ENCODE results near the gene NPHP4. TPM values are rescaled to one million over a fixed set of nuclear protein-coding genes. Genes with fewer than 3 reads are reported as not detected.

NPHP4 gene
- total RNA-seq, 1 experiment from 2014 or later: 16.8 TPM

DNA sequence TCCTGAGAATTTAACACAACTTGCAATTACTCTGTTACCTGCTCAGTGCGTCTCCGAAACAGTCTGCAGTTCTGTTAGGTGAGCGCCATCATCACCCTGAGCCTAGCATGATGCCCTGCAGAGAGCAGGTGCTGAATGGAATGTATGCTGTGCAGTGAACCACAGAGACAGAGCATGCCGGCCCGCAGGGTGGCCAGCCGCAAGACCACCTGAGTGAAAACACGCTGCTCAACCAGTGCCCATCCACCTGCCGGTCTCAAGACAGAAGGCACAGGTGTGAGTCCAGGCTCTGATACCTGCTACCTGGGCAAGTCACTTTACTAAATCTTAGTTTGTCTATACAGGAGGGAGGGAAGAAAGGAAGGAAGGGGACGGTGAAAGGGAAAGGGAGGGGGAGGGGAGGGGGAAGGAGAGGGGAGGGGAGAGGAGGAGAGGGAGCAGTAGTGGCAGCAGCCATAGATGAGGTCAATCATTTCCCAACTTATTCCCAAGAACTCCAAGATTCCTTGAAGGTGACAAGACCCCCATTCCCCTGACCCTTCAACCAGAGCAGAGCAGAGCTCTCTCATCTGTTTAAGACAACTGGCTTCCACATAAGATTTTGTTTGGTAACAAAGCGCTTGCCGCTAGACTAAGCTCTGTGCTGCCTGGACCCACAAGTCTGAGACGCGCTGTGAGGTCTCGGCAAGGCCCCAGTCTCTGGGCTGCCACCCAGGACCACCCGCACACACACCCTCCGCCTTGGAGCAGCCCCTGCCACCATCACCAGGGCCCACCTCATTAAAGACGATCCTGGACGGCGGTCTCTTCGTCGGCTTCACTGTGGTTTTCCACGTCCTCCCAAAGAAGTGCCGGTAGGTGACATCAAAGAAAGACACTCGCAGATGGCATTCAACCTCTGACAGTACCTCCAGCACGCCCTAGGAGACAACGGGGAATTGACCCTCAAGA is 14.5 kb downstream of the NPHP4 start:
- Mint-ChIP-seq H3K27me3 (ENCODE audit: low read depth) (no peaks in the 10 kb centered on the region), H3K4me1 (peaks cover 15% of the 10 kb centered on the region), H3K36me3 (peaks cover 17% of the 10 kb centered on the region), H3K4me3 (no peak overlapping the region), H3K27ac (0 out of 2 replicates have a peak overlapping the region, but pooled peaks have one; percentile 70), H3K9me3 (0 out of 2 replicates have a peak, but pooled peaks cover 3% of the 10 kb centered on the region)
- ATAC-seq (no peak), DNase-seq (ENCODE audit: low spot score) (peak; percentile 7)
- TF ChIP-seq, protein P1, sequence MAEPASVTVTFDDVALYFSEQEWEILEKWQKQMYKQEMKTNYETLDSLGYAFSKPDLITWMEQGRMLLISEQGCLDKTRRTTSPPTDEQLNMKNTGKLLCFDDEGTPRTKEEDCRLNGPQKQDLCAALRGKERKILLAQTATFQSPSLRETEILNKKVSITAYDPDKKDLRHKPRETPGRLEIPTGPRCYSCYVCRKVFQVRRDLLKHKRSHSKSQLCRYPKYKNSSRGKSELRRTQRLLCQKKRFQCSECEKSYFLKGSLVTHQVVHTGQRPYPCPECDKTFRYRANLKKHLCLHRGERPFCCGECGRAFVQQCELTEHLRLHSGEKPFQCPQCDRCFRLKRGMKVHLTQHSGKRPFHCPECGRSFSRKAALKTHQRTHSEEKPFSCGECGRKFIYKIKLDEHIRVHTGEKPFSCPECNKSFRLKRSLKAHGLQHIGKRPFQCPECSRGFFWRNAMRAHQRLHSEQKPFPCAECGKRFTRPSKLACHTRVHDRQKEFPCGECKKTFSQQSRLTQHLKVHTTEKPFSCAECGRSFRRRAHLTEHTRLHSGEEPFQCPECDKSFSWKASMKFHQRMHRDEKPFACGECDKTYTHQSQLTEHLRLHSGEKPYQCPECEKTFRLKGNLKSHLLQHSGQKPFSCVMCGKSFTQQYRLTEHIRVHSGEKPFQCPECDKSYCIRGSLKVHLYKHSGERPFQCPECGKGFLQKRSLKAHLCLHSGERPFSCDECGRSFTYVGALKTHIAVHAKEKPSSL (CRISPR knock-in tag; conservative IDR thresholded peaks at IDR 0.05): no peak
- TF ChIP-seq NR1H2 (CRISPR knock-in tag; IDR thresholded peaks at IDR 0.05) (no peak), ZNF219 (CRISPR knock-in tag; IDR thresholded peaks at IDR 0.05; ENCODE audit: borderline replicate concordance) (no peak), ELF4 (CRISPR knock-in tag; IDR thresholded peaks at IDR 0.05; ENCODE audit: low read depth) (no peak), CREM (CRISPR knock-in tag; IDR thresholded peaks at IDR 0.05) (no peak), OVOL2 (CRISPR knock-in tag; IDR thresholded peaks at IDR 0.05; ENCODE audit: borderline replicate concordance) (no peak), MLX (CRISPR knock-in tag; IDR thresholded peaks at IDR 0.05) (no peak), TCF7 (CRISPR knock-in tag; IDR thresholded peaks at IDR 0.05; ENCODE audit: low read depth) (no peak), NR3C1 (CRISPR knock-in tag; conservative IDR thresholded peaks at IDR 0.05; ENCODE audit: low read depth) (no peak), FOXP1 (CRISPR knock-in tag; IDR thresholded peaks at IDR 0.05; ENCODE audit: borderline replicate concordance) (no peak), ZNF263 (CRISPR knock-in tag; IDR thresholded peaks at IDR 0.05; ENCODE audit: low read depth) (no peak), ZNF416 (CRISPR knock-in tag; IDR thresholded peaks at IDR 0.05) (no peak), KAT7 (CRISPR knock-in tag; IDR thresholded peaks at IDR 0.05; ENCODE audit: borderline replicate concordance) (no peak)
- TF ChIP-seq, protein P2, sequence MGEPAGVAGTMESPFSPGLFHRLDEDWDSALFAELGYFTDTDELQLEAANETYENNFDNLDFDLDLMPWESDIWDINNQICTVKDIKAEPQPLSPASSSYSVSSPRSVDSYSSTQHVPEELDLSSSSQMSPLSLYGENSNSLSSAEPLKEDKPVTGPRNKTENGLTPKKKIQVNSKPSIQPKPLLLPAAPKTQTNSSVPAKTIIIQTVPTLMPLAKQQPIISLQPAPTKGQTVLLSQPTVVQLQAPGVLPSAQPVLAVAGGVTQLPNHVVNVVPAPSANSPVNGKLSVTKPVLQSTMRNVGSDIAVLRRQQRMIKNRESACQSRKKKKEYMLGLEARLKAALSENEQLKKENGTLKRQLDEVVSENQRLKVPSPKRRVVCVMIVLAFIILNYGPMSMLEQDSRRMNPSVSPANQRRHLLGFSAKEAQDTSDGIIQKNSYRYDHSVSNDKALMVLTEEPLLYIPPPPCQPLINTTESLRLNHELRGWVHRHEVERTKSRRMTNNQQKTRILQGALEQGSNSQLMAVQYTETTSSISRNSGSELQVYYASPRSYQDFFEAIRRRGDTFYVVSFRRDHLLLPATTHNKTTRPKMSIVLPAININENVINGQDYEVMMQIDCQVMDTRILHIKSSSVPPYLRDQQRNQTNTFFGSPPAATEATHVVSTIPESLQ (CRISPR knock-in tag; IDR thresholded peaks at IDR 0.05): no peak
- TF ChIP-seq, protein P3, sequence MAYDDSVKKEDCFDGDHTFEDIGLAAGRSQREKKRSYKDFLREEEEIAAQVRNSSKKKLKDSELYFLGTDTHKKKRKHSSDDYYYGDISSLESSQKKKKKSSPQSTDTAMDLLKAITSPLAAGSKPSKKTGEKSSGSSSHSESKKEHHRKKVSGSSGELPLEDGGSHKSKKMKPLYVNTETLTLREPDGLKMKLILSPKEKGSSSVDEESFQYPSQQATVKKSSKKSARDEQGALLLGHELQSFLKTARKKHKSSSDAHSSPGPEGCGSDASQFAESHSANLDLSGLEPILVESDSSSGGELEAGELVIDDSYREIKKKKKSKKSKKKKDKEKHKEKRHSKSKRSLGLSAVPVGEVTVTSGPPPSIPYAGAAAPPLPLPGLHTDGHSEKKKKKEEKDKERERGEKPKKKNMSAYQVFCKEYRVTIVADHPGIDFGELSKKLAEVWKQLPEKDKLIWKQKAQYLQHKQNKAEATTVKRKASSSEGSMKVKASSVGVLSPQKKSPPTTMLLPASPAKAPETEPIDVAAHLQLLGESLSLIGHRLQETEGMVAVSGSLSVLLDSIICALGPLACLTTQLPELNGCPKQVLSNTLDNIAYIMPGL (CRISPR knock-in tag; IDR thresholded peaks at IDR 0.05): no peak
- CTCF ChIA-PET: interaction anchor here (3.9 kb wide), 1 partner anchor 232 kb away, joined by 19 read pairs; no protein-coding TSS in a partner anchor
- POLR2A ChIA-PET: no interaction called here

DNA sequence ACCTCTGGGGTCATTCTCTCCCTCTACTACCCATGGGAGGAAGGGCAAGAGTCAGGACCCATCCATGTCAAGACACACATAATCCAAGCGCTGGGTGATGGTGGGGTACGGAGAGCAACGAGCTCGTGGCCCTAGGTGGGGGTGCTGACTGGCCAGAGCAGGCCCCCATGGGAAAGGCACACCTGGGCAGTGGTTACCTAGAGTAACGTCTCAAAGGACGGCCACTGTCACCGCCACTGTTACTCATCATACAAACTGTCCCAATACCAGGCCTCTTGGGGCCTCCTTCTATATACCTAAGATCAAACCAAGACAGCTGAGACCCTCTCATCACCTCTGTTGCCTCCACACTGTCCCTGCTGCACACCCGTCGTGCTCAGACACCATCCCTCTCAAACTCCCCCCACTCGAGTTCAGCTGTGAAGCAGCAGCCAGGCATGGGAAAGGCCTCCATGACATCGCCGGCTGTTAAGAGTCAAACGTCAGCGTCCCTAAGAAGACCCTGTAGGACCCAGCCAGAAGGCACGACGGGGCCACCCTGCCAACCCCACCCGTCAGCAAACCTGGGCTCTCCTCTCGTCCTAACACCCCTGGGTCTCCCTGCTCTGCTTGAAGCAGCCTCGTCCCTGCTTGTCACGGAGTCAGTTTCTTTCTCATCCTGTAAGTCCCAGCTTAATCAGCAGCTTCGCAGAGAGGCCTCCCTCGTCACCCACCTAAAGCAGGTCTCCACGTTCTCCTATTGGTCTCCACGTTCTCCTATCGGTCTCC is 15.3 kb downstream of the NPHP4 start:
- 0 out of 2 replicates have a peak, but pooled peaks cover 3% of the 10 kb centered on the region for H3K9me3 Mint-ChIP-seq
- POLR2A ChIA-PET: no interaction called here
- H3K27me3 Mint-ChIP-seq (ENCODE audit: low read depth): no peaks in the 10 kb centered on the region
- peaks cover 15% of the 10 kb centered on the region for H3K4me1 Mint-ChIP-seq
- CTCF ChIA-PET: interaction anchor here (0.8 to 3.9 kb wide), 2 partner anchors 10 to 231 kb away, joined by 3 to 19 read pairs; no protein-coding TSS in a partner anchor
- peaks cover 17% of the 10 kb centered on the region for H3K36me3 Mint-ChIP-seq
- no peak overlapping the region for H3K4me3 Mint-ChIP-seq
- peak; percentile 4 for DNase-seq (ENCODE audit: low spot score)
- ATAC-seq: no peak
- H3K27ac Mint-ChIP-seq: no peak overlapping the region
- TF ChIP-seq, protein P3 (CRISPR knock-in tag; IDR thresholded peaks at IDR 0.05): no peak
- no peak for TF ChIP-seq JAZF1 (CRISPR knock-in tag; IDR thresholded peaks at IDR 0.05)
- TF ChIP-seq ATF2 (CRISPR knock-in tag; IDR thresholded peaks at IDR 0.05; ENCODE audit: borderline replicate concordance, low read depth): no peak
- TF ChIP-seq GTF2I (CRISPR knock-in tag; conservative IDR thresholded peaks at IDR 0.05): no peak
- no peak for TF ChIP-seq TCF7 (CRISPR knock-in tag; IDR thresholded peaks at IDR 0.05; ENCODE audit: low read depth)
